RWPE2 (cell line): ENCODE results near the gene SIPA1L3.

ENCODE experiments used
- ATAC-seq: fragments of 200-7000 bp; cut with Tn5 transposase; 3 replicates; pipeline ENCODE4 v1.9.1; 2021; ENCODE audit warnings: low read depth
- DNase-seq: peaks from one replicate; pipeline ENCODE4 v3.0.0-alpha.2; 2020; ENCODE audit warnings: low spot score
- H3K27ac ChIP-seq: fragments of 450-650 bp; 2 replicates; pipeline ENCODE4 v1.5.1; 2017; ENCODE audit warnings: mild to moderate bottlenecking; ENCODE audit not compliant: poor library complexity, severe bottlenecking
- H3K27me3 ChIP-seq: fragments of 250-450 bp; sonication (Bioruptor Pico); 2 replicates; pipeline ENCODE4 v1.5.1; 2021; ENCODE audit warnings: mild to moderate bottlenecking, moderate library complexity; ENCODE audit not compliant: insufficient read depth, poor library complexity, severe bottlenecking
- H3K36me3 ChIP-seq: fragments of 250-450 bp; sonication (Bioruptor Pico); 2 replicates; pipeline ENCODE4 v1.5.1; 2020; ENCODE audit warnings: low read depth, mild to moderate bottlenecking, moderate library complexity
- H3K4me1 ChIP-seq: fragments of 250-450 bp; sonication (Bioruptor Pico); 2 replicates; pipeline ENCODE4 v1.5.1; 2021; ENCODE audit warnings: mild to moderate bottlenecking, moderate library complexity; ENCODE audit not compliant: insufficient read depth, poor library complexity, severe bottlenecking
- H3K4me3 ChIP-seq: fragments of 250-450 bp; sonication (Bioruptor Pico); 2 replicates; pipeline ENCODE4 v1.5.1; 2021; ENCODE audit warnings: mild to moderate bottlenecking, moderate library complexity; ENCODE audit not compliant: severe bottlenecking
- H3K9me3 ChIP-seq: fragments of 250-450 bp; sonication (Bioruptor Pico); 2 replicates; pipeline ENCODE4 v1.5.1; 2021; ENCODE audit warnings: mild to moderate bottlenecking, moderate library complexity; ENCODE audit not compliant: severe bottlenecking
- TF ChIP-seq, protein P1 (sequence below): fragments of 450-650 bp; IDR thresholded peaks from one replicate; pipeline ENCODE4 v1.5.1; 2017; ENCODE audit warnings: mild to moderate bottlenecking, moderate library complexity; ENCODE audit not compliant: poor library complexity, severe bottlenecking

SIPA1L3 gene

DNA sequence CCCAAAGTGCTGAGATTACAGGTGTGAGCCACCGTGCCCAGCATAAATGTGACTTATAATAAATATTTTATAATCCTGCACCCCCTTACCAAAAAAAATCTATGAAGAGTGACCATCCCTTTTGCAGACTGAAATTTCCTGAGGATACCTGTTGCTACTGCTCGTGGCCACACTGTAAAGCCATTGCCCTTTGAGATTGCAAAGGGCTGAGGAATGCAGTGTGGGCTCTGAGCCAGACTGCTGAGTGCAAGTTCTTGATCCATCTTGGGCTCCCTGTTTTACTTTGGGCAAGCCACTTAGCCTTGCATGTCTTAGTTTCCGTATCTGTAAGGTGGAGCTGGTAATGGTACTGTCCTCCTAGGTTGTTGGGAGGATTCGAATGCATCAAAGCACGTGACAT is 23.4 kb downstream of the SIPA1L3 start:
- Histone ChIP-seq H3K27ac (peak overlapping the region; percentile 90), H3K36me3 (peaks cover 17% of the 10 kb centered on the region), H3K4me1 (peaks cover 47% of the 10 kb centered on the region)

DNA sequence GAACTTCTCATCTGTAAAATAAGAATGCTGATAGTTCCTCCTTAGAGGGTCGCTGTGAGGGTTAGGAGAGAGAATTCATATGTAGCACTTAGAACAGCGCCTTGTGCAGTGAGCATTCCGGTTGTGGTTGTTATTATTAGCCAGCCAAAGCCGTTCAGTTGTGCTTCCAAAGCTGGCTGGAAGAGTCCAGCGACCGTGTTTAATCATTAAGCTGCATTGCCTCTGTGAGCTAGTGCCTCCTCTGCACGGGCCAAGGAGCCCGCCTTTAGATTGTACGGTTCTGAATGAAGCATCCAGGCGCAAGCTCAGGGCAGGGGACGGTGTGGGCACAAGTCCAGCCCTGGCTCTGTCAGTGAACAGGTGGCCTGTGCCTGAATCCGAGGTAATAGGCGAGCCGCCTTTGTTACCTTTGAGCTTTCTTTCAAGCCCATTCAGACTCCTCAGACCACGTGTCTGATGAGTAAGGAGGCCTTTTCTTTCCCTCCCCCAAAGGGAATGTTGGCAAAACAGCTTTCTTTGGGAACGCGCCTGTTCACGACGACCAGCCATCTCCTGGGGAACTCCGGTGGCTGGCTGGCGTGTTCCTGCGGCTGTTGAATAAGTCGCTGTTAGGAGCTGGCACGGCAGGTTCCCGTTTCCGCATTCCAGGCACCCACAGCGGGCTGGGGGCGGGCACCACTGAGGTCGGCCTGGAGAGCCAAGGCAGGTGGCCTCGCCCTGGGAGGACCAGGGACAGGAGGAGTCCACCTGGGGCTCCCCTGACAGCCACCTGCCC is 25.1 kb downstream of the SIPA1L3 start:
- peak; percentile 84 for DNase-seq
- peaks cover 47% of the 10 kb centered on the region for H3K4me1 ChIP-seq
- no peaks in the 10 kb centered on the region for H3K27me3 ChIP-seq
- peak overlapping the region; percentile 90 for H3K27ac ChIP-seq
- peak overlapping the region; percentile 0 for H3K4me3 ChIP-seq
- ATAC-seq, result peak; percentile 70
- H3K36me3 ChIP-seq, result peaks cover 26% of the 10 kb centered on the region
- TF ChIP-seq, protein P1, sequence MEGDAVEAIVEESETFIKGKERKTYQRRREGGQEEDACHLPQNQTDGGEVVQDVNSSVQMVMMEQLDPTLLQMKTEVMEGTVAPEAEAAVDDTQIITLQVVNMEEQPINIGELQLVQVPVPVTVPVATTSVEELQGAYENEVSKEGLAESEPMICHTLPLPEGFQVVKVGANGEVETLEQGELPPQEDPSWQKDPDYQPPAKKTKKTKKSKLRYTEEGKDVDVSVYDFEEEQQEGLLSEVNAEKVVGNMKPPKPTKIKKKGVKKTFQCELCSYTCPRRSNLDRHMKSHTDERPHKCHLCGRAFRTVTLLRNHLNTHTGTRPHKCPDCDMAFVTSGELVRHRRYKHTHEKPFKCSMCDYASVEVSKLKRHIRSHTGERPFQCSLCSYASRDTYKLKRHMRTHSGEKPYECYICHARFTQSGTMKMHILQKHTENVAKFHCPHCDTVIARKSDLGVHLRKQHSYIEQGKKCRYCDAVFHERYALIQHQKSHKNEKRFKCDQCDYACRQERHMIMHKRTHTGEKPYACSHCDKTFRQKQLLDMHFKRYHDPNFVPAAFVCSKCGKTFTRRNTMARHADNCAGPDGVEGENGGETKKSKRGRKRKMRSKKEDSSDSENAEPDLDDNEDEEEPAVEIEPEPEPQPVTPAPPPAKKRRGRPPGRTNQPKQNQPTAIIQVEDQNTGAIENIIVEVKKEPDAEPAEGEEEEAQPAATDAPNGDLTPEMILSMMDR, result no peak
- H3K9me3 ChIP-seq, result peaks cover 2% of the 10 kb centered on the region

More for the DNA sequence above, 23.4 kb downstream of the SIPA1L3 start:
- H3K27me3 ChIP-seq, result no peaks in the 10 kb centered on the region
- H3K9me3 ChIP-seq, result peaks cover 1% of the 10 kb centered on the region
- no peak for DNase-seq
- TF ChIP-seq, protein P1, result no peak
- ATAC-seq, result no peak
- no peak overlapping the region for H3K4me3 ChIP-seq

DNA sequence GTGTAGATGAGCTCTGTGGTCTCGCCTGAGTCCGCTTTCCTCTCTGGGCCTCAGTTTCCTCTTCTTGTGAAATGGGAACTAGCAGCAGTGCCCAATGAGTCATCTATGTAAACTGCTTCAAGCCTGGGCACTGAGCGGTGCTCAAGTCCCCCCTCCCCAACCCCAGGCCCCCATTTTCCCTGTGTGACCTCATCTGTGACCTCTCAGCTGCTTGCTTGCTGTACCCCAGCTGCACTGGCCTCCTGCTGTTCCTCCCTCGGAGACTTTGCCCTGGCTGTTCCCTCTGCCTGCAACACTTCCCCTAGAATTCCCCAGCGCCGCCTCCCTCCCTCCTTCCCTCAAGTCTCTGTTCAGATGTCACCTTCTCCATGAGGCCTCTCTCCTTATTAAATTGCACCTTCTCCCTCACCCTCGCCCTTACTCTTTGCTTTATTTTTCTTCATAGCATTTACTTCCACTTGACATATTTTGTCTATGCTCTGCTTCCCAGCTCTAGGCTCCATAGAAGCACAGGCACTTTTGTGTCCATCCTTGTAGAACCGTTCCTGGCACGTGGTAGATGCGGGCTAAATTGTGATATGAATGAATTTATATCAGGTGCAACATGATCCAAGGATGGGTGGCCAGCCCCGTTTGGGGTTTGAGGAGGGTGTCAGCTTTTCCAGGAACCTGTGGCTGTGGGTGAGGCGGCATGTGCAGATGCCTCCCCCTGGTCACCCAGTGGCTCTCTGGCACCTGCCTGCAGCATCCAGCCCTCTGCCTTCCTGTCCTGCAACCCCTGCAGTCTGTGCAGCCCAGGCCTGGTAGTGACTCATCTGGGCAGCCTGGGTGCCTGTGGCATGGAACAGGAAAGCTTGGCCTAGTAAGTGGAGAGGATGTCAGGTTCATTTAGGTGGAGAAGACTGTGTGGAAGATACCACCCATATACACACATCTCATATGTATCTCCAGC is 26.3 kb downstream of the SIPA1L3 start:
- peaks cover 29% of the 10 kb centered on the region for H3K36me3 ChIP-seq
- H3K4me3 ChIP-seq, result no peak overlapping the region
- peak overlapping the region; percentile 90 for H3K27ac ChIP-seq
- DNase-seq (peak; percentile 76), ATAC-seq (peak; percentile 73)
- no peaks in the 10 kb centered on the region for H3K27me3 ChIP-seq
- TF ChIP-seq, protein P1, result no peak
- H3K9me3 ChIP-seq, result peaks cover 2% of the 10 kb centered on the region
- H3K4me1 ChIP-seq, result peaks cover 44% of the 10 kb centered on the region

DNA sequence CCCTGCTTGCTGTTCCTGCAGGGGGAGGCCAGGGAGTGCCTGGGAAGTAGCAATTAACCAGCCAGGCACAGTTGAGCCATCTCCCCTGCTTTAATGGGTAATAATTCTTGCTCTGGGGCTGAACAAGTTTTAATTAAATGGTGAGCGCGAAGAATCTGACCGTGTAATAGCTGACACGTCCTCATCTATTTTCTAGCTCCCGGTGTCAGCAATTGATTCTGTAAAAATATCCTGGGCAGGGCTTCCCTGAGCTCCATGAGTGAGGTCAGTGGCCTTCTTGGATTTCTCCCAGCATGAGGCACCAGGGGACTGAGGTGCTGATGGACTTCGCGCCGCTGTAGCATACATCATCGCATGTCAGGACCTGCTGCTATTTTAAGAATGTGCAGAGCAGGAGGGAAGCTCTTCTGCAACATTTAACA is 26.9 kb downstream of the SIPA1L3 start:
- H3K4me1 ChIP-seq, result peaks cover 39% of the 10 kb centered on the region
- H3K36me3 ChIP-seq, result peaks cover 36% of the 10 kb centered on the region
- ATAC-seq (no peak), DNase-seq (no peak)
- H3K9me3 ChIP-seq, result peaks cover 2% of the 10 kb centered on the region
- TF ChIP-seq, protein P1, result no peak
- H3K27ac ChIP-seq, result peak overlapping the region; percentile 90
- H3K4me3 ChIP-seq, result no peak overlapping the region
- no peaks in the 10 kb centered on the region for H3K27me3 ChIP-seq
